ENCODE data around the gene TSR1.

DNA sequence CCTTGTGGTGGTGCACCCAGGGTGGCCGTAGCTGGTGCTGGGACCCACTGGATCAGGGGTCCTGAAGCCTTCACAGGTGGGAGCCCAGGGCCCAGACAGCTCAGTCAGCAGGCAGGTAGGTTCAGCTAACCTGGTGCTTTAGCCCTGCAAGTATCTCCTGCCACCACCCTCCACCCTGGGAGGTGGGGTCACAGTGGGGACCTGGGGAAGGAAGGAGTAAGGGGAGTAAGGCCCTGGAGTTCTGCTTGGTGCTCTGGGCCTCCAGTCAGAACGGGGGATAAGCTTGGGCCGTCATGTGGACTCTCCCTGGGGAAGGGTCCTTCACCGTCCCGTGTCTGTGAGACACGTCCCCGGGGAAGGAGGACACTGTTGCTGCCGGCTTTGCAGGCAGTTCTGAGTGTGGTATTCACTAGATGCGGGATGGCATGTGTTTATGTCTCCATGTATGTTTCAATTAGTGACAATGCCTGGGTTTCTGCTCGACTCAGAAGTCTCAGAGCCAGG, 21.7 kb upstream of the TSR1 start:
- TF ChIP-seq, protein P1, sequence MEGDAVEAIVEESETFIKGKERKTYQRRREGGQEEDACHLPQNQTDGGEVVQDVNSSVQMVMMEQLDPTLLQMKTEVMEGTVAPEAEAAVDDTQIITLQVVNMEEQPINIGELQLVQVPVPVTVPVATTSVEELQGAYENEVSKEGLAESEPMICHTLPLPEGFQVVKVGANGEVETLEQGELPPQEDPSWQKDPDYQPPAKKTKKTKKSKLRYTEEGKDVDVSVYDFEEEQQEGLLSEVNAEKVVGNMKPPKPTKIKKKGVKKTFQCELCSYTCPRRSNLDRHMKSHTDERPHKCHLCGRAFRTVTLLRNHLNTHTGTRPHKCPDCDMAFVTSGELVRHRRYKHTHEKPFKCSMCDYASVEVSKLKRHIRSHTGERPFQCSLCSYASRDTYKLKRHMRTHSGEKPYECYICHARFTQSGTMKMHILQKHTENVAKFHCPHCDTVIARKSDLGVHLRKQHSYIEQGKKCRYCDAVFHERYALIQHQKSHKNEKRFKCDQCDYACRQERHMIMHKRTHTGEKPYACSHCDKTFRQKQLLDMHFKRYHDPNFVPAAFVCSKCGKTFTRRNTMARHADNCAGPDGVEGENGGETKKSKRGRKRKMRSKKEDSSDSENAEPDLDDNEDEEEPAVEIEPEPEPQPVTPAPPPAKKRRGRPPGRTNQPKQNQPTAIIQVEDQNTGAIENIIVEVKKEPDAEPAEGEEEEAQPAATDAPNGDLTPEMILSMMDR (conservative IDR thresholded peaks at IDR 0.05 in 1 of 2, IDR thresholded peaks at IDR 0.05 in 1 of 2; ENCODE audit: low read depth in 1 of 2, low read length in 2 of 2): no peak
- no peak for TF ChIP-seq EZH2 (IDR thresholded peaks at IDR 0.05; ENCODE audit: low read length, missing control alignments)
